ENCODE results near the gene OPCML. TPM values are rescaled to one million over a fixed set of nuclear protein-coding genes. Genes with fewer than 3 reads are reported as not detected.

OPCML gene
- total and polyA plus RNA-seq, 4 donors: under 0.01 to 0.01 TPM; not detected in 2

- H3K27me3 ChIP-seq (ENCODE audit: control insufficient read depth in 4 of 4, insufficient read depth in 4 of 4, low read length in 3 of 4): peaks cover 0 to 10% (median 3%) of the 10 kb centered on the region in 4 donors
- DNase-seq (ENCODE audit: low spot score): no peak
Measured at GRCh38 chr11:133078012-133078411, 454.3 kb downstream of the OPCML start.

GRCh38 chr11:133075351-133075750 is 456.9 kb downstream of the OPCML start:
- TF ChIP-seq REST (IDR thresholded peaks at IDR 0.05) (no peak), ATF3 (IDR thresholded peaks at IDR 0.05) (no peak), EGR1 (IDR thresholded peaks at IDR 0.05; ENCODE audit: low read depth in 2 of 2) (no peak), FOXA1 (IDR thresholded peaks at IDR 0.05) (no peak), YY1 (IDR thresholded peaks at IDR 0.05) (no peak), HNF4A (conservative IDR thresholded peaks at IDR 0.05) (no peak), RXRA (IDR thresholded peaks at IDR 0.05) (no peak), RAD21 (IDR thresholded peaks at IDR 0.05) (no peak), FOXA2 (IDR thresholded peaks at IDR 0.05) (no peak), MAX (IDR thresholded peaks at IDR 0.05) (no peak), GABPA (IDR thresholded peaks at IDR 0.05 in 1 of 2, conservative IDR thresholded peaks at IDR 0.05 in 1 of 2) (no peak), ZBTB33 (IDR thresholded peaks at IDR 0.05) (no peak)
- no peak overlapping the region for H3K9ac ChIP-seq (ENCODE audit: low read depth in 1 of 2, low read length in 2 of 2)
- 74% methylated on average over 8 of the region's 8 CpGs for WGBS
- H3K9me3 ChIP-seq (ENCODE audit: control insufficient read depth in 4 of 4, low read length in 3 of 4): no peaks in the 10 kb centered on the region
- no peak overlapping the region for H3K4me3 ChIP-seq (ENCODE audit: low read depth in 1 of 3, low read length in 3 of 3)
- no peak for DNase-seq (ENCODE audit: low spot score)
- peaks cover 0 to 10% (median 6%) of the 10 kb centered on the region in 4 donors for H3K27me3 ChIP-seq (ENCODE audit: control insufficient read depth in 4 of 4, insufficient read depth in 4 of 4, low read length in 3 of 4)
- H3K36me3 ChIP-seq (ENCODE audit: control insufficient read depth in 4 of 4, insufficient read depth in 3 of 4, low read depth in 1 of 4, low read length in 3 of 4): no peaks in the 10 kb centered on the region
- no peaks in the 10 kb centered on the region for H3K4me1 ChIP-seq (ENCODE audit: control insufficient read depth in 4 of 4, insufficient read depth in 4 of 4, low read length in 3 of 4)
- H3K27ac ChIP-seq (ENCODE audit: low read depth in 1 of 2, low read length in 2 of 2): no peak overlapping the region

More at GRCh38 chr11:133078012-133078411, 454.3 kb downstream of the OPCML start:
- no peak for TF ChIP-seq TAF1 (conservative IDR thresholded peaks at IDR 0.05)
- no peak for TF ChIP-seq YY1 (IDR thresholded peaks at IDR 0.05)
- no peak for TF ChIP-seq ATF3 (IDR thresholded peaks at IDR 0.05)
- no peaks in the 10 kb centered on the region for H3K36me3 ChIP-seq (ENCODE audit: control insufficient read depth in 4 of 4, insufficient read depth in 3 of 4, low read depth in 1 of 4, low read length in 3 of 4)
- WGBS: 78% methylated on average over 16 of the region's 16 CpGs
- H3K4me3 ChIP-seq (ENCODE audit: low read depth in 1 of 3, low read length in 3 of 3): no peak overlapping the region
- peaks cover 0 to 2% (median under 1%) of the 10 kb centered on the region in 4 donors for H3K4me1 ChIP-seq (ENCODE audit: control insufficient read depth in 4 of 4, insufficient read depth in 4 of 4, low read length in 3 of 4)
- no peak overlapping the region for H3K9ac ChIP-seq (ENCODE audit: low read depth in 1 of 2, low read length in 2 of 2)
- no peaks in the 10 kb centered on the region for H3K9me3 ChIP-seq (ENCODE audit: control insufficient read depth in 4 of 4, low read length in 3 of 4)
- no peak overlapping the region for H3K27ac ChIP-seq (ENCODE audit: low read depth in 1 of 2, low read length in 2 of 2)
